Fibroblast of mammary gland (primary cell): Measurements from ENCODE around the gene CTNND2.

Experiments used
- DNase-seq: peaks from one replicate; pipeline ENCODE4 v3.0.0-alpha.2; 2010; ENCODE audit warnings: low read depth
- H3K4me3 ChIP-seq: 2 replicates; pipeline ENCODE4 v1.5.1; 2011; ENCODE audit warnings: low read depth, mild to moderate bottlenecking, low read length, moderate library complexity; ENCODE audit not compliant: control insufficient read depth
- CTCF ChIP-seq: conservative IDR thresholded peaks from 2 replicates; pipeline ENCODE4 v1.5.1; 2011; ENCODE audit warnings: low read depth, low read length, inconsistent platforms; ENCODE audit not compliant: control insufficient read depth, insufficient read depth

The CTNND2 gene

DNA sequence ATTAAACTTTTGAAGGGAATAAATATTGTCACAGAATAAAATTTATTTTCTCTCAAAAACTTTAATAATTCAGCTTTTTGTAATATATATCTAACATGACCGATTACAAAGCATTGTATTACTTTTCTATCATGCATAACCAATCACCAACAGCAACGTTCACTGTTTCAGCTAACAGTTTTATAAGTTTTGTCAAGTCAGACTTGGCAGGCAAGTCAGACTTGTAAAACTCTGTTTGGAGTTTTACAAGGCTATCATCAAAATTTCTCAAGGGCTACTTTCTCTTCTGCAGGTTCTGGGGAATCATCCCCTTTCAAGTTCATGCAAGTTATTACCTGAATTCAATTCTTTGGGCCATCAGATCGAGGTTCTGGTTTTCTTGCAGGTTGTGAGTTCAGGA is 347.2 kb downstream of the CTNND2 start:
- DNase-seq: no peak
- TF ChIP-seq CTCF: no peak
- no peak overlapping the region for H3K4me3 ChIP-seq

- TF ChIP-seq CTCF: no peak
Observed at GRCh38 chr5:11555171-11555570, 349.1 kb downstream of the CTNND2 start.

GRCh38 chr5:11547730-11548129 is 356.5 kb downstream of the CTNND2 start:
- DNase-seq: no peak
- TF ChIP-seq CTCF: no peak
- H3K4me3 ChIP-seq: no peak overlapping the region

More at GRCh38 chr5:11555171-11555570, 349.1 kb downstream of the CTNND2 start:
- DNase-seq: no peak
- H3K4me3 ChIP-seq: no peak overlapping the region

- no peak for TF ChIP-seq CTCF
- no peak for DNase-seq
- H3K4me3 ChIP-seq: no peak overlapping the region
Observed at GRCh38 chr5:11547140-11547539, 357.1 kb downstream of the CTNND2 start.

DNA sequence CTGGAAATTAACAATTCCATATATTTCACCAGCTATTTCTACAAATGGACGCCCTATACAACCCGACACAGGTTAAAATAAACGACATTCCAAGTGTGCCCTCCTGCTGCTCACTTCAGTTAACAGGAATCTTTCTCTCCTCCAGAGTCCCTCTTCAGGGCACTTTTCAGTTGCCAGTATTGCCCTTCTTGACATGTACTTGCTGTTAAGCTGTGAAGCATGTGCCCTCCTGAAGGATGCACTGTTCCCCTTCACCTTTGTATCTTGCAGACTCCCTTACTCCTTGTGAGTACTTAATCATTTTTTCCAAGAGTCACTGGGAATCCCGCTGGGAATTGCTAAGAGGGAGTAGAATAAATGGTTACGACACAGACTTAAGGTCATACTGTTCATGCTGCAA is 364.1 kb downstream of the CTNND2 start:
- TF ChIP-seq CTCF: no peak
- DNase-seq: peak; percentile 2
- no peak overlapping the region for H3K4me3 ChIP-seq

DNA sequence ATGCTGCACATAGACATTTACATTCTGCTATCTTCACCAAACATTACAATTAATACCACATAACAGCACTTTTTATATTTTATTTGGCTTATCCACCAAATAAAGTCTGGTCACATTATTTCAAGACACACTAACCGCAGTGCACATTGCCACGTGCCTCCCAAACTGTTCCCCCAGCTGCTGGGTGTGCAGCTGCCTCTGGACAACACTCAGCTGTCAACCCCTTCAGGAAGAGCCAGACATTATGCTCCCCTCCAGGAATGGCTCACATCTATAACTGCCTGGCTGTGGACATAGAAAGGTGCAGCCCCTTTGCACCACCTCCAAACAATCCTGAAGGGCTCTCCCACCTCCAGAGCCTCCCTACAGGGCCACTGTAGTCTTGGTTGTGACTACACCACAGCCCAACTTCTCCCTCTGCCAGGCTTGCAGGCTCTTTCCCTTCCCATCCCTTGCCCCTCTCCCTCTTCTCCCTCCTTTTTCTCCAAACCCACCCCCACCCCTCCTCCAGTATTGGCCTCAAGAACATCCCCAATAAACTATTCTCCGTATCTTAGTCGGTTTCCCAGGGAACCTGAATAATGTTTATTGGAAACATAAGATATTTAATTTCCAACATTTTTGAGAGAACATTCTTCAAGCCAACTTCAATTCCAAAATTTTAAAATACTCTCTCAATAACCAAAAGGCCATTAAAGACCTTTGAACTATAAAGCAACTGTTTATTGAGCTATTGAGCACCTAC is 372.3 kb downstream of the CTNND2 start:
- DNase-seq: no peak
- H3K4me3 ChIP-seq: no peak overlapping the region
- no peak for TF ChIP-seq CTCF
